ENCODE data around the gene UCMA.

The UCMA gene

DNA sequence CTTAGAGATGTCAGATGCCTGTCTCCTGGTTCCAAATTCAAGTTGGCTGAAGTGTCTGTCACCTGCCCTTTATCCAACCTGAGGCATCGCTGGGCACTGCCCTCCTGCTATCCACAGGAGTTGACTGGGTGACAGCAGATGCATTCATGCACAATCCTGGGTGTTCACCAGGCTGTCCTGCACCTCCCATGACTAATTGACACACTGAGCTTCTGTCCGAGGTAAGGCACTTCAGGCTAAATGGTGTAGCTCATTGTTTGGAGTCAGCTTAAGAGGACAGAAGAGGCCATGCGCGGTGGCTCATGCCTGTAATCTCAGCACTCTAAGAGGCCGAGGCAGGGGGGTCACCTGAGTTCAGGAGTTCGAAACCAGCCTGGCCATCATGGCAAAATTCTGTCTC, 2.4 kb downstream of the UCMA start:
- no peak for DNase-seq

DNA sequence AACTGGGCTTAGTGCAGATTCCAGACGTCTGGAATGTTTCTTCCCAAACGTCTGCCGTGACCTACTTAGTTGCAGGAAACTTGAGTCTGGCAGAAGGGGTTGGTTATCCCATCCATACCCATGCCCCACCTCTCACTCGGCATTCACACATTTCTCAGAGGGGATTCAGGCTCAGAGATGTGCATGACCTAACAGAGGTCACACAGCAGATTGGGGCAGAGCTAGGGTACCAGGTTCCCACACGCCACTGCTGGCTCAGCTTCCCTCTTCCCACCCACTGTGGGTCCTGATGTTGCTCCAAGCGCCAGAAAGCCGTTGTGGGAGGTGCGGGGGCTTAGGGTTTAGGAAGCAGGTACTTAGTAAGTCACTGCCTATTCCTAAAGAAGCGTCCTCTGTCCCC, 3.0 kb downstream of the UCMA start:
- no peak for DNase-seq

DNA sequence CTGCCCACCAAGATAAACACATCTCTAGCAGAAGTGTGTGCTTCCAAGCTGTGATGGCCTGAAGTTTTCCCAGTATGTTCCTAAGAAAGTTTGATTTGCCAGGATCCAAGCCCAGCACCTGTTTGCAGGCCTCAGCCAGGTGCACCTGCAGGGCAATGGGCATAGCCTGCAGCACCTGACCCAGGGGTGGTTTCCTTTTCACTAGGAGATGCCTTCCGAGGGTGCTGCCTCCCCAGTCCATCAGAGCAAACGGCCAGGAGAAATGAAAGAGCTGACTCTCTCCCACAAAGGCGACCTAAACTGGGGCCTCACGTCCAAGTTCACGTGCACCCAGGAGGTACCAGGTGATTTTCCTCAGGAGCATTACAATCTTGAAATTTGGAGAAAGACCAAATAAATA, 7.1 kb downstream of the UCMA start:
- no peak for DNase-seq

DNA sequence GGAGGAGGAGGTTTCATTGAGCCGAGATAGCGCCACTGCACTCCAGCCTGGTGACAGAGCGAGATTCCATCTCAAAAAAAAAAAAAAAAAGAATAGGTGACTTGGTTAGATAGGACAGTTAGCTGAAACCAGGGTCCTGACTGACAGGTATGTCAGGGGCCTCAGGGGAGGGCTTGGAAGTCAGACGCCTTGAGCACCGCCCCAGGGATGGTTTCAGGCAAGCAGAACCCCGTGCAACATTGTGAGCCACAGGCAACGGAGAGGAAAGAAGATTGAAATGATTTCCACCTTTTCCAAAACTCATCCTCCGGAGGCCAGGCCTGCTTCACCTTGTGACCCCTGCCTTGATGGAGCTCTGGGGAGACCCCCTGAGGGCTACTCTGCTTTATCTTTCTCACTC, 8.6 kb downstream of the UCMA start:
- DNase-seq, result no peak

DNA sequence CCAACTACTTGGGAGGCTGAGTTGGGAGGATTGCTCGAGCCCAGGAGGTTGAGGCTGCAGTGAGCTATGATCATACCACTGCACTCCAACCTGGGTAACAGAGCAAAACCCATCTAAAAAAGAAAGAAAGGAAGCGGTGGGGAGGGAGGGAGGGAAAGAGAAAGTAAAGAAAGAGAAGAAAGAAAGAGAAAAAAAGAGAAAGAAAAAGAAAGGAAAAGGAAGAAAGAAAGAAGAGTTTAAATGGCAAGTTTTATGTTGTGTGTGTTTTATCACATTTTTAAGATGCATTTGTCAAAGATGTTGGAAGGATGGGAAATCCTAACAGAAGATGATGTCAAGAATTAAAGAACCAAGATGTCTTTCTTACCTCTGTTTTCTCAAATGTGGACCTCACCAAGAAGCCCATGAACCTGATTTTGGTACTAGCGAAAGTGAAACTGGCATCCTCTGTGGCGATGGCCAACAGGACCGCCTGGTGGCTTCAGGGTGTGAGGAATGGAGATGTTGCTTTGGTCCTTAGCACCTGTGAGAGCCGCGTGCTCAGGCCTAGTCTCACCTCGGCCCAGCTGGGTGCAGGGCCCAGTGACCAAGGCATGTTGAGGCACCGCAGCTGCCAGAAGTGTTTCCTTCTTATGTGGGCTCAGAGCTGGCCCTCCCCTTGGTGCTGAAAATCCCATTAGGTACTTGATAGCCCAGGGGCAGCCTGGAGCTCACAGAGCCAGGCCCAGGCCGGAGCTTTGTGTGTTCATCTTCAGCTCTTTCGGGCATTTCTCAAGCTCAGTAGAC, 9.8 kb downstream of the UCMA start:
- DNase-seq, result no peak

DNA sequence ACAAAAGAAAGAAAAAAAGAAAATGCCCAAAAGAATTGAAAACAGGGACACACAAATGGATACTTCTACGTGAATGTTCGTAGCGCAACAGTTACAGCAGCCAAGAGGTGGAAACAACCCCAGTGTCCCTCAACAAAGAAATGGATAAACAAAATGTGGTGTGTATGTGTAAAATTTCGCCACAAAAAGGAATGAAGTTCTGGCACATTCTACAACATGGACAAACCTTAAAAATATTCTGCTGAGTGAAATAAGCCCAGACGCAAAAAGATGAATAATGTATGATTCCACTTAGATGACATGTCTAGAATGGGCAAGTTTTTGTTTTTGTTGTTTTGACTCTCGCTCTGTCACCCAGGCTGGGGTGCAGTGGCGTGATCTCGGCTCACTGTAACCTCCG, 10.9 kb downstream of the UCMA start:
- DNase-seq, result no peak

DNA sequence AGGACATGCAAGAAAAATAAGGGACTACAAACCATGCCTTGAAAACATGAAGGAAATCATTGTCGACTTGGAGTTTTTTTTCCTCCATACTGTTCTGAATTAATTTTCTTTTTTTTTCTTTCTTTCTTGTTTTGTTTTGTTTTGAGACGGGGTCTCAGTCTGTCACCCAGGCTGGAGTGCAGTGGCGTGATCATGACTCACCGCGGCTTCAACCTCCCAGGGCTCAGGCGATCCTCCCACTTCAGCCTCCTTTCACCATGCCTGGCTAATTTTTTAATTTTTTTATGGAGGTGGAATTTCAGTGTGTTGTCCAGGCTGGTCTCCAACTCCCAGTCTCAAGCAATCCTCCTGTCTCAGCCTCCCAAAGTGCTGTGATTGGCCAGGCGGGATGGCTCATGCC, 11.6 kb downstream of the UCMA start:
- no peak for DNase-seq

DNA sequence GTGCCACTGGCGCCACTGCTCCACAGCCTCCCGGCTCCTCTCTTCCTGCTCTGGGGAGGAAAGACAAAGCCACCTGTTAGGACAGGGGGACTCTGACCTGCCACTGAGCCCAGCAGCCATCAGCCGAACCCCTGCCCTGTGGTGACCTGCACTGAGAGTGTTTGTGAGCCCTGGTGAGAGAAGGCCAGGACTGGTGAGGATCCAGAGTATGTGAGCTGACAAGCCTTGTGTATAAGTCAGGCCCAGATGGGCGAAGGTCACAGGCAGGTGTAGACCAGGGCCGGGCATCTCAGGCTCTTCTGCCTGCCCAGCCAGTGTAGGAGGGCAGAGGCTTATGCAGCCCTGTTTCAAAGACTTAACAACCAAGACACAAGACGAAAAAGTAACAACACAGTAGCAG, 12.0 kb downstream of the UCMA start:
- DNase-seq, result no peak

DNA sequence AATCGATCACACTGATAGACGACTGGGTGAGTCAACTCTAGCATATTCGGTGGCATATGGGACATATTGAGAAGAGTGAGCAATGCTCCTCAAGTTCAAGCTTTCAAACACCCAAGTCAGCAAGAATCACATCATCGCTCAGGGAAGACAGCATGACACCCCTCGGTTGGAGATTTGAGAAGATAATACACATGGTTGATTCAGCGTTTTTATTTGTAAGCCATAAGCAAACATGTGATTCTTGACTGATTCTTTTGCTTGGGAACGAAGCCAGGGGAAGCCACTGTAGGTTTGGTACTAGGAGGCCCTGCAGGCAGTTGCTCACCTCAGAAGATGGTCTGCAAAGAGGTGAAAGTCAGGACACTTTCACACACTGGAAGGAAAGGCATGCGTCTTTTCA, 12.6 kb downstream of the UCMA start:
- no peak for DNase-seq

DNA sequence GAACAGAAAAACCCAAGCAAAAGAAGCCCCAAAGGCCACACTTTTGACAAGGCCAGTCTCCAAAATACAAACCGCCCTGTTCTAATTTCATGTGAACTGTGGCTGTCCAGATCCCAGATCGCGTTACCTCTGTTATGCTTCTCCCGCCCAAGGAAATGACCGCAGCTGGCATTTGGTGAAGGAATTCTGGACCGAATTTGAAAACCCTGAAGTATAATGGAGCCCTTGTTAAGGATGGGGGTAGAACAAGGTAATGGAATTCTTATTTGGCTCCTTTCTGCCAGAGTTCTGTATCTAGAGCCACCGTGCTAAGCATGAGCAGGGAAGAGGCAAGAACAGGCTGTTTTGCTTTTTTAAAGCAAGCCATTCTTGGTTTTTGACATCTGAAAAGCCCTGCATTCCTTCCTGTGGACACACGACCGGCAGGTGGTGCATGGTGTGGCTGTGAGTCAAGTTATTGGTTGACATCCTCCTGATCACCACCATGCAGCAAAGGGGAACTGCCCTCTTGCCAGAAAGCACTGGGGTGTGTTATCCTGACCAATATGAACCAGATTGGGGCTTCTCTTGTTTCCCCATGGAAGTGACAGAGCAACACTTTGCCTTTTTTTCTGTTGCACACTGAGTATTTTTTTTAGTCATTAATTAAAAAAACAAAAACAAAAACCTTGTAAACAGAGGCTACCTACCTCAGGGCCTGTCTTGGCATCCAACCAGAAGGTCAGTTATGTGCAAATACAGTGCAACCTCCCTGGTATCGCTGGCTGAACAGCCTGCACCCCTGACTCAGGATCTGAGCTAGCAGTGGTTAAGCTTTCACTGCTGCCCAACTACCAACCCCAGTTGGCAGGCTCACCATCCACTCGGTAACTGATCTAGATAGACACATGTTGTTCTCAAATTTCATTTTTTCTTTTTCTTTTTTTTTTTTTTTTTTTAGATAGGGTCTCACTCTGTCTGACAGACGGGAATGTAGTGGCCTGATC, 14.2 kb downstream of the UCMA start:
- no peak for DNase-seq

DNA sequence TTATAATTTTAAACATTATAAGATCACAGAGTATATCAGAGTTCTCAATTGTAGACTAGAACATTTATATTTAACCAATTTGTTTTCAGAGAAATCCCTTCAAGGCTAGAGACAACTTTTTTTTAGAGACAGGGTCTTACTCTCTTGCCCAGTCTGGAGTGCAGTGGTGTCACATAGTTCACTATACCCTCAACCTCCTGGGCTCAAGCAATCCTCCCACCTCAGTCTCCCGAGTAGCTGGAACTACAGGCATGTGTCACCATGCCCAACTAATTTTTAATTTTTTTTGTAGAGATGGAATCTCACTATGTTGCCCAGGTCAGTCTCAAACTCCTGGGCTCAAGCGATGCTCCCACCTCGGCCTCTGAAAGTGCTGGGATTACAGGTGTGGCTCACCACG, 15.3 kb downstream of the UCMA start:
- no peak for DNase-seq

DNA sequence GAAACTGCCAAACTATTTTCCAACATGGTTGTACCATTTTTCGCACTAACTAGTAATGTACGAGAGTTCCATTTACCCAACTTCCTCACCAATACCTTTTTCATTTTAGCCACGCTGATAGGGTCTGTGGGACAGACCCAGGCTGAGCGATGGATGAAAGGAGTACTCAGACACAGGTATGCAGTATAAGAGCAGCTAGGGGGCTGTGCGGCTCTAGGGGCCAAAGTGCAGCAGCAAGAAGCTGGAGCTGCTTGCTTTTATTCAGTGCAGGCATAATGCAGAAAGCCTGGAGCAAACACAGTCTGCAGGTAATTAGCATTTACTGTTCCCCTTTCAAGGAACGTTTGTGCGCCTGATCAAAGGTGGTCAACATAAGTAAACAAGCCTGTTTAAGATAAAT, 21.0 kb downstream of the UCMA start:
- no peak for DNase-seq

DNA sequence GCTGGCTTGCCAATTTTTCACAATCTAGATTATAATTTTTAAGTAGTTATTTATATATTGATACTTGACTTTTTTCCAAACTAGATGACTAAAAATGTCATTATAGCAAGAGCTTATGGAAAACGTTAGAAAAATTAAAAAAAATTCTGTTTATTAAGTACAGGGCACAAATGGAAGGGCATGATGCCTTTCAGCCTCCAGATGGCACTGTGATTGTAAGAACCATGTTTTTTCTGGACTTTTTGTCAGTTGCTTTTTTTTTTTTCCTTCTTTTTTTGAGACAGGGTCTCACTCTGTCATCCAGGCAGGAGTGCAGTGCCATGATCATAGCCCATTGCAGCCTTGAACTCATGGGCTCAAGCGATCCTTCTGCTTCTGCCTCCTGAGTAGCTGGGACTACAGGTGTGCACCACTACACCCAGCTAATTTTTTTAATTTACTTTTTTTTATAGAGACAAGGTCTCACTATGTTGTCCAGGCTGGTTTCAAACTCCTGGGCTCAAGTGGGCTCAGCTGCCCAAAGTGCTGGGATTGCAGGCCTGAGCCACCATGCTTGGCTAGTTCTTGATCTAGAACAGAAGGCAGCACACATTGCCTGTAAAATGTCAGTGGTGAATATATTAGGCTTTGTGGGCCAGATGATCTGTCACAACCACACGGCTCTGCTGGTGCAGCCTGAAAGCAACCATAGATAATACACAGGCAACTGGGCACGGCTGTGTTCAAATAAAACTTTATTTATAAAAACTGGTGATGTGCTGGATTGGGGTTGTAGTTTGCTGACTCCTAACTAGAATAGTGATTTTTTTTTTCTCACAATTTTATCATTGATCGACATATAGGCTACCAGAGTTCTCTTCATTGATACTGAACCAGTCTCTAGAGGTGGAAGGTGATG, 27.4 kb downstream of the UCMA start:
- DNase-seq, result no peak

DNA sequence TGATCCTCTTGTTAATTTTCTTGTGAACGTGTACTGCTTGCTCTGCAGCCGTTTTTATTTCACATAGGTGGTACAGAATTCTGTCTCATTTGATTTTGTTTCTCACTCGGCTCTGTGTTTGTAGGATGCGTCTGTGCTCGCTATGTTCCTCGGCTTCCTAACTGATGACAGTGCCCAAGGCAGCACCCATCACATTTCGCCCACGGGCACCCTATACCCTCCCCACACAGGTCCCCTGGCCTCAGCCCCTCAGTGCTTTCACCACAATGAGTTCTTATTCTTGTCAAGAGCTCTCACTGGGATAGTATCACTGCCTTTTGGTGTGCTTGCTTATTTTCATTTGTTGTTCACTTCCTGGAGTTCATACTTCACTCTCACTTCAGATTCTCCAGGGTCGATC, 28.1 kb downstream of the UCMA start:
- no peak for DNase-seq

DNA sequence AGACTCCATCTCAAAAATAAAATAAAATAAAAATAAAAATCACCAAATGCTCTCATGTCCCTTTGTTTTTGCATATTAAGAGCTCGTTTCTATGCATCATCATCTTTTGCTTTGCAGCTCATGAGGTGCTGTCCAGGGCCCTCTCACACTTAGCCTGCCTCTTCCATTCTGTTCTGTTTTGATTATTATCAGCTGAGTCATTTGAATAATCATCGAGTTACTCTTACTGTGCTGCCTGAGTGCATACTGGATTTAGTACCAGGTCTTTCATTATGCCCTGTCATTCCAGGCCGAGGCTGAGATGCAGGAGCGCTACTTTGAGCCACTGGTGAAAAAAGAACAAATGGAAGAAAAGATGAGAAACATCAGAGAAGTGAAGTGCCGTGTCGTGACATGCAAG, 33.0 kb downstream of the UCMA start:
- no peak for DNase-seq

DNA sequence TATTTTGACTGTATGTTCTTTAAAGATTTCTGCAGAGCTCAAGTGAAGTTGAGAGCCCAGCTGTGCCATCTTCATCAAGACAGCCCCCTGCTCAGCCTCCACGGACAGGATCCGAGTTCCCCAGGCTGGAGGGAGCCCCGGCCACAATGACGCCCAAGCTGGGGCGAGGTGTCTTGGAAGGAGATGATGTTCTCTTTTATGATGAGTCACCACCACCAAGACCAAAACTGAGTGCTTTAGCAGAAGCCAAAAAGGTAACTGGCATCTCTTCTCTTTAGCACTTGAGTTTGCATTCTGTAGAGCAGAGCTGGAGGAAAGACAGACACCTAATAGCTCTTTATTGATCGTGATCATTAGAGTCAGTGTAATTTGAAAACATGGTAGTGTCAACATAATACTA, 39.2 kb downstream of the UCMA start:
- no peak for DNase-seq

DNA sequence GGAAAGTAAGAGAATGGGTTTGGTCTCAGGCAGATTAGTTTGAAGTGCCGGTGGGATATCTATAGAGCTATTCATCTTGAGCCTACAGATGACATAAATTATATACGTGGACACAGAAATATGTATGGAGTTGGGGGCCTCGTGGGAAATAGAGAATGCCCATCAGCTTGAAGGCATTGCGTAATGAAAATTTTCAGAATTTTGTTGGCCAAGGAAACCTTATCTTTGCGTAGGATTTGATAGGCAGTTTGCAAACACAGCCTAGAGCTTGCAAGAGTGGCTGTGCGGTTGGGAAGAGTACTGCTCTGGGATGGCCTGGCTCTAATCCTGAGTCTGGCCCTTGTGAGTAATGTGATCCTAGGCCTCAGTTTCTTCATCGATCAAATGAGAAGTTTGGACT, 40.5 kb downstream of the UCMA start:
- no peak for DNase-seq

DNA sequence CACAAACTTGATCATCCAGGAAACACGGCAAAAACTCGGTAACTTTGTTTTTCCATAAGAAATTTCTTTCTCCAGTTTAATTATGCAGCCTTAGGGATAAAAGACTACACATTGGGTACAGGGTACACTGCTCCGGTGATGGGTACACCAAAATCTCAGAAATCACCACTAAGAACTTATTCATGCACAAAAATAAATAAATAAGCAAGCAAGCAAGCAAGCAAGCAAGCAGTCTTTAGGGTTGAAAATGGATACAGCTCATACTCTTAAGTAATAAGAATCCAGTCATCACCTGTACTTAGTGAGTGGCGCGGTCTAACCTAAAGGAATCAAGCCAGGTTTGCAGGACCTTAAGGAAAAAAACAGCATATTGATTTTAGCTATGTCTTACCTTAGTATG, 42.8 kb downstream of the UCMA start:
- no peak for DNase-seq

DNA sequence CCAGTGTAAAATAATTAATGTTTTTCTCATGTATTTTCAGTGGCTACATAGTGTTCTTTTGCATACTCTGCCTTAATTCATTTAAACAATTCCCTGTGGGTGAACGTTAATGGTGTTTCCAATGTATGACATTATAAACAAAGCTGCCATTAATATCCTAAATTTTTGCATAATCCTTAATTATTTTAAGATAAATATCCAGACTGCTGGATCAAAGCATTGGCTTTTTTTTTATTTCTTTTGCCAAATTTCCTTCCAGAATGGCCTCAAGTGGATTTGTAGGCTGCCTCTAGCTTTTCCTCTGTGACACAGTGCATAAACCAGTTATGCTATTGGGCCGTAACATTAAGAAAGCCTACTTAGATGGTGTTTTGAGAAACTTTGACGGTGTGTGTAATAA, 43.4 kb downstream of the UCMA start:
- DNase-seq, result no peak

DNA sequence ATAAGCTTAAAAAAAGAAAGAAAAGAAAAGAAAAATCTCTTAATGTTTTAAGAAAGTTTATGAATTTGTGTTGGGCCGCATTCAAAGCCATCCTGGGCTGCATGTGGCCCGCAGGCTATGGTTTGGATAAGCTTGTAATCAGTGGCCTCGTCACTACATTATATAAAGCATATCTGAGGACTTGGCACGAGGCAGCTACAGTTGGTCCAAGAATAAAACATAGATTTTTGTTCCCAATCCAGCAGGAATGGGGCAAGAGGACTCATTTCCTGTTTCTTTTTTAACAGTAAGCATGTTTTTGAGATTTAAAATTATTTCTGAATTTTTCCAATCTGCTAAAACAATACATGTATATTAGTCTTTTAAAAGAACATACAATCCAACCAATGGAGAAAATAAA, 44.2 kb downstream of the UCMA start:
- no peak for DNase-seq

DNA sequence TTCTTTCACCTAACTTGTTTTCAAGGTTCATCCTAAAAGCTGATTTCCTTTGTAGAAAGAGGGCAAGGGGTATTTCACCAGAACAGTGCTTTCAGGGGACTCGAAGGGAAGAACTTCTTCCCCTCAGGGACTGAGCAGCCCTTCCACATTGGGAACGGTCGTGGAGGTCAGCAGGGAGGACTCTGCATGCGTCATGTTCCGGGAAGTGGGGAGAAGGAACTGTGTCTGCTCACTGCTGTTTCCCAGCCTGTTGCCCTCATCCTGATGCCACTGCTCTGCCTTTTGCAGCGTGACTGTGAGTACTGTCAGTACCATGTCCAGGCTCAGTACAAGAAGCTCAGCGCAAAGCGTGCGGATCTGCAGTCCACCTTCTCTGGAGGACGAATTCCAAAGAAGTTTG, 45.6 kb downstream of the UCMA start:
- DNase-seq, result no peak

DNA sequence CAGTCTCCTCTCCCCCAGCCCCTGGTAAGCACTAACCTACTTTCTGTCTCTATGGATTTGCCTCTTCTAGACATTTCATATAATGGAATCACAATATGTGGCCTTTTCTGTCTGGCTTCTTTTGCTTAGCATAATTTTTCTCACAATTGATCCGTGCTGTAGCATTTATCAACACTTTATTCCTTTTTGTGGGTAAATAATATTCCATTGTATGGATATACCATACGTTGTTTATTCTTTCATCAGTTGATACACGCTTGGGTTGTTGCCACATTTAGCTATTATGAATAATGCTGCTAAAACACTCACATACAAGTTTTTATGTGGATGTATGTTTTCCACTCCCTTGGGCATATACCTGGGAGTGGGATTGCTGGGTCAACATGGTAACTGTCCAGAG, 47.0 kb downstream of the UCMA start:
- no peak for DNase-seq
